ENCODE measurements around the gene AGAP2. TPM values are rescaled to one million over a fixed set of nuclear protein-coding genes. Genes with fewer than 3 reads are reported as not detected.
"Not testable (repeated sequence)": the region's sequence is repeated elsewhere in the genome, so short reads cannot be mapped to it uniquely, and the experiment has no call there.

Gene AGAP2
- polyA plus RNA-seq, 1 donor from 2014 or later: 4.1 TPM

- peak overlapping the region in 1 of 3 donors; percentile 87 for H3K27ac Mint-ChIP-seq
- no peaks in the 10 kb centered on the region for H3K27me3 Mint-ChIP-seq
- H3K9me3 Mint-ChIP-seq: no peaks in the 10 kb centered on the region
- H3K4me1 Mint-ChIP-seq: peaks cover 10 to 15% (median 15%) of the 10 kb centered on the region in 3 donors
- H3K36me3 Mint-ChIP-seq: peaks cover 6% of the 10 kb centered on the region
- H3K4me3 Mint-ChIP-seq: no peak overlapping the region
These were observed 17.6 kb downstream of the AGAP2 start for GRCh38 chr12:57720606-57721595.

GRCh38 chr12:57719777-57720605 lies 18.6 kb downstream of the AGAP2 start:
- peaks cover 9% of the 10 kb centered on the region for H3K36me3 Mint-ChIP-seq
- H3K4me1 Mint-ChIP-seq: peaks cover 11 to 20% (median 19%) of the 10 kb centered on the region in 3 donors
- H3K9me3 Mint-ChIP-seq: no peaks in the 10 kb centered on the region
- no peak overlapping the region for H3K4me3 Mint-ChIP-seq
- H3K27me3 Mint-ChIP-seq: no peaks in the 10 kb centered on the region
- peak overlapping the region in 2 of 3 donors; percentile 2 to 63 for H3K27ac Mint-ChIP-seq

GRCh38 chr12:57718641-57719528 lies 19.7 kb downstream of the AGAP2 start:
- Mint-ChIP-seq H3K27ac (peak overlapping the region in 1 of 3 donors; percentile 82), H3K9me3 (no peaks in the 10 kb centered on the region), H3K36me3 (peaks cover 9% of the 10 kb centered on the region), H3K4me1 (peaks cover 7 to 15% (median 14%) of the 10 kb centered on the region in 3 donors), H3K27me3 (no peaks in the 10 kb centered on the region), H3K4me3 (no peak overlapping the region)

- H3K4me1 Mint-ChIP-seq: peaks cover 5 to 14% (median 11%) of the 10 kb centered on the region in 3 donors
- peak overlapping the region in 1 of 3 donors; percentile 48 for H3K27ac Mint-ChIP-seq
- peaks cover 9% of the 10 kb centered on the region for H3K36me3 Mint-ChIP-seq
- H3K9me3 Mint-ChIP-seq: no peaks in the 10 kb centered on the region
- H3K4me3 Mint-ChIP-seq: no peak overlapping the region
- H3K27me3 Mint-ChIP-seq: no peaks in the 10 kb centered on the region
These were observed 20.5 kb downstream of the AGAP2 start for GRCh38 chr12:57717846-57718640.

GRCh38 chr12:57717131-57717530 lies 21.4 kb downstream of the AGAP2 start:
- H3K4me1 Mint-ChIP-seq: peaks cover 5 to 14% (median 6%) of the 10 kb centered on the region in 3 donors
- peaks cover 9% of the 10 kb centered on the region for H3K36me3 Mint-ChIP-seq
- no peaks in the 10 kb centered on the region for H3K27me3 Mint-ChIP-seq
- no peak overlapping the region for H3K27ac Mint-ChIP-seq
- no peak overlapping the region for H3K4me3 Mint-ChIP-seq
- H3K9me3 Mint-ChIP-seq: no peaks in the 10 kb centered on the region

- H3K9me3 Mint-ChIP-seq: no peaks in the 10 kb centered on the region
- no peak overlapping the region for H3K27ac Mint-ChIP-seq
- peaks cover 7% of the 10 kb centered on the region for H3K36me3 Mint-ChIP-seq
- H3K4me1 Mint-ChIP-seq: peaks cover 5 to 17% (median 6%) of the 10 kb centered on the region in 3 donors
- no peak overlapping the region for H3K4me3 Mint-ChIP-seq
- H3K27me3 Mint-ChIP-seq: no peaks in the 10 kb centered on the region
These were observed 22.2 kb downstream of the AGAP2 start for GRCh38 chr12:57716305-57716704.

- Mint-ChIP-seq H3K27me3 (no peaks in the 10 kb centered on the region), H3K9me3 (no peaks in the 10 kb centered on the region), H3K4me3 (peak overlapping the region in 2 of 4 donors; percentile 70 to 81), H3K4me1 (peaks cover 5 to 17% (median 6%) of the 10 kb centered on the region in 3 donors), H3K36me3 (peaks cover 7% of the 10 kb centered on the region), H3K27ac (peak overlapping the region in 2 of 3 donors; percentile 39 to 76)
These were observed 22.8 kb downstream of the AGAP2 start for GRCh38 chr12:57715786-57716185.

- H3K36me3 Mint-ChIP-seq, H3K27me3 Mint-ChIP-seq, H3K9me3 Mint-ChIP-seq: not testable (repeated sequence)
- Mint-ChIP-seq H3K27ac (peak overlapping the region in 2 of 3 donors; percentile 39 to 76), H3K4me1 (peaks cover 7 to 19% (median 8%) of the 10 kb centered on the region in 3 donors), H3K4me3 (peak overlapping the region in 2 of 4 donors; percentile 70 to 81)
These were observed 23.4 kb downstream of the AGAP2 start for GRCh38 chr12:57715036-57715748.

- Mint-ChIP-seq H3K27ac (no peak overlapping the region), H3K27me3 (no peaks in the 10 kb centered on the region), H3K9me3 (no peaks in the 10 kb centered on the region), H3K36me3 (peaks cover 9% of the 10 kb centered on the region), H3K4me1 (peaks cover 9 to 17% (median 12%) of the 10 kb centered on the region in 3 donors), H3K4me3 (no peak overlapping the region)
These were observed 25.3 kb downstream of the AGAP2 start for GRCh38 chr12:57713209-57713608.

GRCh38 chr12:57712701-57713100 lies 25.8 kb downstream of the AGAP2 start:
- Mint-ChIP-seq H3K9me3 (no peaks in the 10 kb centered on the region), H3K4me1 (peaks cover 9 to 17% (median 12%) of the 10 kb centered on the region in 3 donors), H3K27ac (no peak overlapping the region), H3K36me3 (peaks cover 7% of the 10 kb centered on the region), H3K27me3 (no peaks in the 10 kb centered on the region), H3K4me3 (no peak overlapping the region)

GRCh38 chr12:57708296-57708695 lies 30.2 kb downstream of the AGAP2 start:
- H3K27ac Mint-ChIP-seq: no peak overlapping the region

GRCh38 chr12:57707250-57707649 lies 31.3 kb downstream of the AGAP2 start:
- Mint-ChIP-seq H3K4me1 (peaks cover 6 to 16% (median 9%) of the 10 kb centered on the region in 3 donors), H3K4me3 (no peak overlapping the region), H3K36me3 (peaks cover 19% of the 10 kb centered on the region), H3K27me3 (no peaks in the 10 kb centered on the region), H3K9me3 (peaks cover 0 to 8% (median 2%) of the 10 kb centered on the region in 3 donors), H3K27ac (no peak overlapping the region)

More at GRCh38 chr12:57708296-57708695, 30.2 kb downstream of the AGAP2 start:
- H3K4me3 Mint-ChIP-seq: peak overlapping the region in 1 of 4 donors; percentile 28
- peaks cover 6 to 9% (median 9%) of the 10 kb centered on the region in 3 donors for H3K4me1 Mint-ChIP-seq
- no peaks in the 10 kb centered on the region for H3K27me3 Mint-ChIP-seq
- peaks cover 10% of the 10 kb centered on the region for H3K36me3 Mint-ChIP-seq
- H3K9me3 Mint-ChIP-seq: peaks cover 0 to 3% (median 2%) of the 10 kb centered on the region in 3 donors

- no peaks in the 10 kb centered on the region for H3K27me3 Mint-ChIP-seq
- H3K9me3 Mint-ChIP-seq: peaks cover 0 to 8% (median 2%) of the 10 kb centered on the region in 3 donors
- H3K4me3 Mint-ChIP-seq: peak overlapping the region in 2 of 4 donors; percentile 30 to 54
These were observed 38.2 kb downstream of the AGAP2 start for GRCh38 chr12:57700317-57700716.

More at GRCh38 chr12:57700317-57700716, 38.2 kb downstream of the AGAP2 start:
- Mint-ChIP-seq H3K27ac (peak overlapping the region in 1 of 3 donors; percentile 31), H3K36me3 (peaks cover 26% of the 10 kb centered on the region), H3K4me1 (peaks cover 12 to 32% (median 16%) of the 10 kb centered on the region in 3 donors)

Measured in IgD-negative memory B cell (primary cell).